ENCODE results near the gene STAC2.

GRCh38 chr17:39195568-39196160 is 30.1 kb downstream of the STAC2 start:
- TF ChIP-seq CTCF (IDR thresholded peaks at IDR 0.05) (no peak), POLR2A (IDR thresholded peaks at IDR 0.05) (no peak)

Data from adrenal gland (tissue), 5 donors.